Astrocyte of the cerebellum (primary cell): ENCODE measurements around the gene NLRP4.

Experiments
- DNase-seq: peaks from one replicate; pipeline ENCODE4 v3.0.0-alpha.2; 2011; ENCODE audit warnings: low read depth
- H3K4me3 ChIP-seq: 2 replicates; pipeline ENCODE4 v1.5.1; 2011; ENCODE audit warnings: mild to moderate bottlenecking, low read depth, low read length, moderate library complexity
- in situ Hi-C: cut with HindIII; loops from 2 replicates; pipeline ENCODE4 v1.10.0; 2017; ENCODE audit warnings: low sequenced_read_pairs
- TF ChIP-seq, protein P1 (sequence below): IDR thresholded peaks from 2 replicates; pipeline ENCODE4 v1.5.1; 2012; ENCODE audit warnings: low read length, low read depth, moderate library complexity, mild to moderate bottlenecking; ENCODE audit errors: missing control alignments

The NLRP4 gene

GRCh38 chr19:55812449-55812848, 23.9 kb upstream of the NLRP4 start:
- in situ Hi-C loops, result no loop called here
- no peak for DNase-seq
- TF ChIP-seq, protein P1, sequence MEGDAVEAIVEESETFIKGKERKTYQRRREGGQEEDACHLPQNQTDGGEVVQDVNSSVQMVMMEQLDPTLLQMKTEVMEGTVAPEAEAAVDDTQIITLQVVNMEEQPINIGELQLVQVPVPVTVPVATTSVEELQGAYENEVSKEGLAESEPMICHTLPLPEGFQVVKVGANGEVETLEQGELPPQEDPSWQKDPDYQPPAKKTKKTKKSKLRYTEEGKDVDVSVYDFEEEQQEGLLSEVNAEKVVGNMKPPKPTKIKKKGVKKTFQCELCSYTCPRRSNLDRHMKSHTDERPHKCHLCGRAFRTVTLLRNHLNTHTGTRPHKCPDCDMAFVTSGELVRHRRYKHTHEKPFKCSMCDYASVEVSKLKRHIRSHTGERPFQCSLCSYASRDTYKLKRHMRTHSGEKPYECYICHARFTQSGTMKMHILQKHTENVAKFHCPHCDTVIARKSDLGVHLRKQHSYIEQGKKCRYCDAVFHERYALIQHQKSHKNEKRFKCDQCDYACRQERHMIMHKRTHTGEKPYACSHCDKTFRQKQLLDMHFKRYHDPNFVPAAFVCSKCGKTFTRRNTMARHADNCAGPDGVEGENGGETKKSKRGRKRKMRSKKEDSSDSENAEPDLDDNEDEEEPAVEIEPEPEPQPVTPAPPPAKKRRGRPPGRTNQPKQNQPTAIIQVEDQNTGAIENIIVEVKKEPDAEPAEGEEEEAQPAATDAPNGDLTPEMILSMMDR, result no peak
- no peak overlapping the region for H3K4me3 ChIP-seq

- TF ChIP-seq, protein P1, result no peak
- DNase-seq, result no peak
- no peak overlapping the region for H3K4me3 ChIP-seq
- in situ Hi-C loops, result no loop called here
Observed at GRCh38 chr19:55813906-55814305, 22.4 kb upstream of the NLRP4 start.

DNA sequence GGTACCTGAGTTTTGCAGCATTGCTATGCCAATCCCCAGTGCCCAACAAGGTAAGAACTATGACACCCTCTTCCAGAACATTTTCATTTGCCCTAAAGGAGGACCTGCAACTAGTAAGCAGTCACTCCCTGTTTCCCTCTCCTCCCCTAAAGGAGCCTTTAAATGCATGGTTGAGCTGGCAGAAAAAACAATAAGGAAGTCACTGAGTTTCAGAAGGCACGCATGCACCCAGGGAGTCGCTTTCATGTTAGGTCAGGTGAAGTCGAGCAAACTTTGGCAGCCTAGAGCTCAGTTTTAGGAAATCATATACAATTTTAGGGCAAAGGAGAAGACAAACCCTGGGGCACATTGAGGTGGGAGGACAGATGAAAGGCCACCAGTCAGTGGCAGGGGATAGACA, 16.3 kb upstream of the NLRP4 start:
- in situ Hi-C loops, result no loop called here
- no peak overlapping the region for H3K4me3 ChIP-seq
- DNase-seq, result no peak
- TF ChIP-seq, protein P1, result no peak

GRCh38 chr19:55830656-55831055, 5.7 kb upstream of the NLRP4 start:
- DNase-seq, result no peak
- in situ Hi-C loops, result no loop called here
- TF ChIP-seq, protein P1, result no peak
- no peak overlapping the region for H3K4me3 ChIP-seq

DNA sequence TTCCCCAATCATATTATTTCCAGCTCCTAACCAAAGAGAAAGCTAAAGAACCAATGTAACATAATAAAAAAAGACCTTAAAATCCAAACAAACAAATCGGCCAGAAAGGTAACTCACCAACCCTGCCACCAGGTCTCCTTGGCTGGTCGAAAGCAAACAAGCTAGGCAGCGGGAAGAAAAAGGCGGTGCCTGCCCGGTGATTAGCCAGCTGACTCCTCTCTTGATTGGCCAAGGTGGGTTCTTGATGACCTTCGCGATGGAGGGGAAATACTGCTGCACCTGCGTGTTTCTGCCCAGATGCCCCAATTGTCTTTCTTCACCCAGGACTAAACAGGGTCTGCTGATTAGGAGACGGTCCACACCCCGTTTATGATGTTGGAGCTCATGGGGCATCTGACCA, 4.5 kb upstream of the NLRP4 start, which contains the start of gene NLRP11:
TSS of gene NLRP11 (minus strand) at position 154 of the 400 bp plus-strand sequence. CDS start 13,825 bp downstream, outside the sequence.
- in situ Hi-C loops, result no loop called here
- H3K4me3 ChIP-seq, result no peak within 1 kb of the TSS
- no peak for DNase-seq
- TF ChIP-seq, protein P1, result no peak

- TF ChIP-seq, protein P1, result no peak
- in situ Hi-C loops, result no loop called here
- H3K4me3 ChIP-seq, result no peak overlapping the region
- no peak for DNase-seq
Observed at GRCh38 chr19:55832676-55833075, 3.7 kb upstream of the NLRP4 start.

GRCh38 chr19:55838251-55838650, 1.9 kb downstream of the NLRP4 start:
- in situ Hi-C loops, result no loop called here
- DNase-seq, result no peak
- TF ChIP-seq, protein P1, result no peak
- H3K4me3 ChIP-seq, result no peak overlapping the region
